Renal cortex interstitium (tissue), 11 donors: Measurements from ENCODE around the gene MAP3K7CL. TPM values are rescaled to one million over a fixed set of nuclear protein-coding genes. Genes with fewer than 3 reads are reported as not detected.

Experiments
- DNase-seq, 11 donors: peaks; one replicate each; pipeline ENCODE4 v3.0.0-alpha.2; 2013; ENCODE audit warnings: low read depth in 9 of 11, low spot score in 4 of 11; ENCODE audit errors: extremely low read depth in 1 of 11
- polyA plus RNA-seq, 3 donors: library from polyadenylated mRNA; unstranded; fragments of 120-200 nt; gene quantifications; one replicate each; pipeline ENCODE4 v1.2.1, GENCODE V29; 2013; ENCODE audit not compliant: insufficient read length in 3 of 3

The MAP3K7CL gene
- polyA plus RNA-seq, 3 donors, result 4.2 to 7.7 (median 6.6) TPM

DNA sequence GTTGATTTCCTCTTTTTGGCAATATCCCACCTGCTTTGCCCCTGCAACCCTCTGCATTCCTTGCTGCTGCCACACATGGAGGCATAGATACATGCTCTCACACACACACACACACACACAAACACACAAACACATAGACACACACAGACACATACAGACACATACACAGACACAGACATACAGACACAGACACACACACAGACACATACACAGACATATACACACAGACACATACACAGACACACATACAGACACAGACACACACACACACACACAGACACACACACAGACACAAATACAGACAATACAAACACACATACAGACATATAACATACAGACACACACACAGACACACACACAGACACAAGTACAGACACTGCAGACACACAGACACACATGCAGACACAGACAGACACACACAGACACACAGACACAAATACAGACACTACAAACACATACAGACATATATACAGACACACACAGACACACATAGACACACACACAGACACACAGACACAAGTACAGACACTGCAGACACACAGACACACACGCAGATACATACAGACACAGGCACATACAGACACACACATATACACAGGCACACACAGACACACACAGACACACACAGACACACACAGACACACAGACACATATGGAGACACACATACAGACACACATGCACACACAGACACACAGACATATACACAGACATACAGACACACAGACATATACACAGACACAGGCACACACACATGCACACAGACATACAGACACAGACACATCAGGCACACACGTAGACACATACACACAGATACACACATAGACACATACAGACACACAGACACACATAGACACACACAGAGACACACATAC, 83.3 kb downstream of the MAP3K7CL start:
- no peak for DNase-seq

DNA sequence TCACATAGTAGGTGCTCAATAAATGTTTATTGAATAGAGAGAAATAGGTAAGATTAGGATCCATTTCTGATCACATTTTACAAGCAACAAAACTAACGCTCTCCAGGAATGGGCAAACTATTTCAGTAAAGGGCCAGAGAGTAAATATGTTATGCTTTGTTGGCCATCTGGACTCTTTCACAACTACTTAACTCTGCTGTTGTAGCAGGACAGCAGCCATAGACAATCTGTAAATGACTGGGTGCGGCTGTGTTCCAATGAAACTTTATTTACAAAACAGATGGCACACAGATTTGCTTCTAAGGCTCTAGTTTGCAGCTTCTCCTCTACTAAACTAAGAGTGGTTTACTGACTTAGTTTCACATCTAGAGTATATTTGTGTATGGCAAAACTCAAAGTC, 85.3 kb downstream of the MAP3K7CL start:
- no peak for DNase-seq

DNA sequence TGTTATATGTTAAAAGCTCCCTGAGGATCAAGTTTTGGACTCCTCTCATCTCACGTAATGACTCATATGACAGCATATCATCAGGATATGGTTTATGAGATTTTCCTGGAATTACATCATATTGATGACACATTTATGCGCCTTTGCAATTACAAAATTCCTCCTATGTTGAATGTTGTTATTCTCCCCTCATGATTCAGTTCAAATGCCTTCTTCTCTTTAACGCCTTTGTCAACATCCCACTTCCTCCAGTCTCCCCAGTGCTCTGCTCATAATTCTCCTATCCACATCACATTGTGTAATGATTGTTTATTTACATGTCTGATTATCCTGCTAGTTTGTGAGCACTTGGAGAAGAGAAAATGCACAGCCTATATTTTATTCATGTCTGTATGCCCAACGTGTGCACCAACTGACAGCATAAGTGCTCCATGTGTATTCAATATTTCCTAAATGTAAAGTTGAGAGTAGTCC, 87.4 kb downstream of the MAP3K7CL start:
- no peak for DNase-seq

DNA sequence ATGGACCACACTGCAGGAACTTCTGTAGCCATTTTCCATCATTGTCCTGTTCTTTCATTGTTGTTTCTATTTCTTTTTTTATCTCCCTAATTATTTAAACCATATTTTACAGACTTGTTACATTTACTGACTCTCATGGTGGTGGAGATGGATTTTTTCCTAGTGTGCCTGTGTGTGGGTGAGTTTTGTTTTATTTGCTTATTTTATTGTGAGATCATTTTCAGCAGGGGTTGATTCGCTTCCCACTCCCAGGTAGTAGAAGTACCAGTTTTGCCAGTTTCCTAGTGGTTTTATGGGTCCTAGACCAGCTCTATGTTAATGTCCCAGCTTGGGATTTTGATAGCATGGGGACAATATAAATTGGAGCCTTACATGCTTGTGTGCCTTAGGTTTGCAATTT, 88.3 kb downstream of the MAP3K7CL start:
- DNase-seq, result peak in 1 of 11 donors; percentile 22

DNA sequence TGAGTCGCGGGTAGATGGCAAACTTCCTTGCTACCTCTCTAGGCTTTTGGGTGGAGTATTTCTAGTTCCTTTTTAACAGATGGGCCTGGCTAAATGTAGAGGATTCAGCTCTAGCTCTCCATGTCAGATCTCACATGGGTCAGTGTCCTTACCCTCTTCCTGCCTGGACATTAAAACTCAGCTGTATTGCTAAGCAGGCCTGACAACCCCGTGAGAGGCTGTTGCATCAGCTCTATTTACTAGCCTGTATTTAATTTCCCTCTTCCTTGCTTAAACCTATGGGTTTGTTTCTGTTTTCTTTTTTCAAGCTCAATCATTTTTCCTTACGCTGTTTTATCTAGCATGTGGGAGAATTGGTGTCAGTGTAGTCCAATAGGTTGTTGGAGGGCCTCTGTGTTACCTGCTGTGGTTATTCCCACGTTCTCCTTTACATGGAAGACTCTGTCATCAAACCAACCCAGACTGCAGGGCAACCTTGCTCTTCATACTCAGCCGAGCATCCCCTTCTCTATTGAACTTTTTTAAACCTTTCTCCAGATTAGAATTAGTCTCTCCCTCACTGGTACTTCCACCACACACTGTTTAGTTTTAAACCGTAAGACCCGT, 88.8 kb downstream of the MAP3K7CL start:
- no peak for DNase-seq

DNA sequence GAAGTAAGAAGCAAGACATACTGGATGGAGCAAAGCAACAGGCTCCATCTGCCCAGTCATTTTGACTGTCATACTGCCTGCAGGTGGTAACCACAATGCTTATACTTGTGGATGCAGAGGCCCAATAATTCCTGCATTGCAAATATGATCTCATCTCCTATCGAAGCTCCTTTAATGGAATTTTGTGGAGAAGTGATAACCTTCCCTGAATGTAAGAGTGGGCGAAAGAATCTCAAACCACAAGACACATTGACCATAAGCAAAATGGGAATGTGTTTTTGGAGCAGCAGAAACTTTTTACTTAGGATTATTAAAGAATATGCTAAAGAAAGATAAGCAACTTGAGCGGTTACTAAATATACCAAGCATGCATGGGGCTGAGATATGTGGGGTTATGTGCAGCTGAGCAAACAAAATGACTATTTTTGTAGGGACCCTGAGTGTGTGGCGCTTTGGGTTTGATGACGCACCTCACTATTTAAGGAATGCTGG, 90.9 kb downstream of the MAP3K7CL start:
- no peak for DNase-seq

DNA sequence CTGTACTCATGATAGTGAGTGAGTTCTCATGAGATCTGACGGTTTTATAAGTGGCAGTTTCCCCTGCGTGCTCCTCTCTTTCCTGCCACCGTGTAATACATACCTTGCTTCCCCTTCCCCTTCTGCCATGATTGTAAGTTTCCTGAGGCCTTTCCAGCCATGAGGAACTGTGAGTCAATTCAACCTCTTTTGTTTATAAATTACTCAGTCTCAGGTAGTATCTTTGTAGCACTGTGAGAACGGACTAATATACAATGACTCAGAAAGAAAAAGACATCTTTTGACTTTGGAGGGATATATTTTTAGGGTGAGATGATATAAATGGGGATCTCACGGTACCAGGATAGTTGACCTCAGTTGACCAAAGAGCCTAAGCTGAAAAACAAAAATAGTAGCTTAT, 93.6 kb downstream of the MAP3K7CL start:
- no peak for DNase-seq

Other genes starting within 250 kb of the MAP3K7CL start
- 10 to 100 TPM; 30.0 to 40.2 (median 36.1) TPM for gene LTN1, start 137.8 kb upstream of the MAP3K7CL start, polyA plus RNA-seq
- gene RWDD2B, start 111.3 kb upstream of the MAP3K7CL start, polyA plus RNA-seq, result 10 to 100 TPM; 18.9 to 23.1 (median 20.3) TPM
- gene USP16, start 106.0 kb upstream of the MAP3K7CL start, polyA plus RNA-seq, result 10 to 100 TPM; 47.0 to 59.2 (median 53.8) TPM
- gene CCT8, start 57.0 kb upstream of the MAP3K7CL start, polyA plus RNA-seq, result 100 to 1,000 TPM; 237 to 281 (median 243) TPM
- gene BACH1, start 168.3 kb downstream of the MAP3K7CL start, polyA plus RNA-seq, result 10 to 100 TPM; 41.5 to 47.3 (median 42.8) TPM